Measurements from ENCODE around the gene CDH13.

Gene CDH13

GRCh38 chr16:83083361-83083760 lies 456.6 kb downstream of the CDH13 start:
- Histone ChIP-seq H3K4me1 (ENCODE audit: control insufficient read depth in 5 of 5, insufficient read depth in 5 of 5, low read length in 5 of 5) (no peaks in the 10 kb centered on the region), H3K9ac (ENCODE audit: low read length in 5 of 5) (no peak overlapping the region), H3K27ac (ENCODE audit: low read depth, low read length) (no peak overlapping the region), H3K27me3 (ENCODE audit: control insufficient read depth in 5 of 5, insufficient read depth in 4 of 5, low read length in 5 of 5) (no peaks in the 10 kb centered on the region), H3K4me3 (ENCODE audit: low read depth in 1 of 5, low read length in 5 of 5) (no peak overlapping the region), H3K36me3 (ENCODE audit: control insufficient read depth in 5 of 5, insufficient read depth in 5 of 5, low read length in 5 of 5) (no peaks in the 10 kb centered on the region), H3K9me3 (ENCODE audit: control insufficient read depth in 5 of 5, low read length in 5 of 5) (peaks cover 0 to 2% (median 0%) of the 10 kb centered on the region in 5 donors)

GRCh38 chr16:83085660-83086059 lies 458.9 kb downstream of the CDH13 start:
- H3K27ac ChIP-seq (ENCODE audit: low read depth, low read length) = no peak overlapping the region
- no peaks in the 10 kb centered on the region for H3K36me3 ChIP-seq (ENCODE audit: control insufficient read depth in 5 of 5, insufficient read depth in 5 of 5, low read length in 5 of 5)
- no peaks in the 10 kb centered on the region for H3K27me3 ChIP-seq (ENCODE audit: control insufficient read depth in 5 of 5, insufficient read depth in 4 of 5, low read length in 5 of 5)
- H3K4me1 ChIP-seq (ENCODE audit: control insufficient read depth in 5 of 5, insufficient read depth in 5 of 5, low read length in 5 of 5) = no peaks in the 10 kb centered on the region
- peaks cover 0 to 2% (median 0%) of the 10 kb centered on the region in 5 donors for H3K9me3 ChIP-seq (ENCODE audit: control insufficient read depth in 5 of 5, low read length in 5 of 5)
- no peak overlapping the region for H3K9ac ChIP-seq (ENCODE audit: low read length in 5 of 5)
- H3K4me3 ChIP-seq (ENCODE audit: low read depth in 1 of 5, low read length in 5 of 5) = no peak overlapping the region

- Histone ChIP-seq H3K27me3 (ENCODE audit: control insufficient read depth in 5 of 5, insufficient read depth in 4 of 5, low read length in 5 of 5) (no peaks in the 10 kb centered on the region), H3K4me3 (ENCODE audit: low read depth in 1 of 5, low read length in 5 of 5) (no peak overlapping the region)
Measured at GRCh38 chr16:83095941-83096692, 469.3 kb downstream of the CDH13 start.

DNA sequence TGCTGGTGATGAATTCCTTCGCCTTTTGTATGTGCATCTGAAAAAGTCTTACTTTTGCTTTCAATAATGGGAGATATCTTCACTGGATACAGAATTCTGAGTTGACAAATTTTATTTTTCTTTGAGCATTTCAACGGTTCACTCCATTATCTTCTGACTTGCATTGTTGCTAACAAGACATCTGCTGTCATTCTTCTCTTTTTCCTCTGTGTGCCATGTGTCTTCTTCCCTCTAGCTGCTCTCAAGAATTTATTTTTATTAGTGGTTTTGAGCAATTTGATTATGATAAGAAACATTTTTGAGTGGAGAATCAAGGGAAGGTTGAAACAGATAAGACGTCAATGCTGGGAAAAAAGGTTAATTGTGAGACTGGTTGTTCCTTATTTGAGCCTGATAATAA lies 471.8 kb downstream of the CDH13 start:
- Histone ChIP-seq H3K9me3 (ENCODE audit: control insufficient read depth in 5 of 5, low read length in 5 of 5) (peaks cover 0 to 28% (median 11%) of the 10 kb centered on the region in 5 donors), H3K4me1 (ENCODE audit: control insufficient read depth in 5 of 5, insufficient read depth in 5 of 5, low read length in 5 of 5) (no peaks in the 10 kb centered on the region), H3K9ac (ENCODE audit: low read length in 5 of 5) (no peak overlapping the region), H3K4me3 (ENCODE audit: low read depth in 1 of 5, low read length in 5 of 5) (no peak overlapping the region), H3K27ac (ENCODE audit: low read depth, low read length) (no peak overlapping the region), H3K27me3 (ENCODE audit: control insufficient read depth in 5 of 5, insufficient read depth in 4 of 5, low read length in 5 of 5) (no peaks in the 10 kb centered on the region), H3K36me3 (ENCODE audit: control insufficient read depth in 5 of 5, insufficient read depth in 5 of 5, low read length in 5 of 5) (no peaks in the 10 kb centered on the region)

More at GRCh38 chr16:83095941-83096692, 469.3 kb downstream of the CDH13 start:
- H3K27ac ChIP-seq (ENCODE audit: low read depth, low read length) = no peak overlapping the region
- H3K9ac ChIP-seq (ENCODE audit: low read length in 5 of 5) = no peak overlapping the region
- H3K4me1 ChIP-seq (ENCODE audit: control insufficient read depth in 5 of 5, insufficient read depth in 5 of 5, low read length in 5 of 5) = no peaks in the 10 kb centered on the region
- peaks cover 0 to 22% (median 9%) of the 10 kb centered on the region in 5 donors for H3K9me3 ChIP-seq (ENCODE audit: control insufficient read depth in 5 of 5, low read length in 5 of 5)
- H3K36me3 ChIP-seq (ENCODE audit: control insufficient read depth in 5 of 5, insufficient read depth in 5 of 5, low read length in 5 of 5) = no peaks in the 10 kb centered on the region

GRCh38 chr16:83100679-83101078 lies 473.9 kb downstream of the CDH13 start:
- H3K4me3 ChIP-seq (ENCODE audit: low read depth in 1 of 5, low read length in 5 of 5) = no peak overlapping the region
- H3K27me3 ChIP-seq (ENCODE audit: control insufficient read depth in 5 of 5, insufficient read depth in 4 of 5, low read length in 5 of 5) = no peaks in the 10 kb centered on the region
- H3K9me3 ChIP-seq (ENCODE audit: control insufficient read depth in 5 of 5, low read length in 5 of 5) = peaks cover 0 to 28% (median 11%) of the 10 kb centered on the region in 5 donors
- H3K27ac ChIP-seq (ENCODE audit: low read depth, low read length) = no peak overlapping the region
- H3K36me3 ChIP-seq (ENCODE audit: control insufficient read depth in 5 of 5, insufficient read depth in 5 of 5, low read length in 5 of 5) = no peaks in the 10 kb centered on the region
- no peaks in the 10 kb centered on the region for H3K4me1 ChIP-seq (ENCODE audit: control insufficient read depth in 5 of 5, insufficient read depth in 5 of 5, low read length in 5 of 5)
- H3K9ac ChIP-seq (ENCODE audit: low read length in 5 of 5) = no peak overlapping the region

DNA sequence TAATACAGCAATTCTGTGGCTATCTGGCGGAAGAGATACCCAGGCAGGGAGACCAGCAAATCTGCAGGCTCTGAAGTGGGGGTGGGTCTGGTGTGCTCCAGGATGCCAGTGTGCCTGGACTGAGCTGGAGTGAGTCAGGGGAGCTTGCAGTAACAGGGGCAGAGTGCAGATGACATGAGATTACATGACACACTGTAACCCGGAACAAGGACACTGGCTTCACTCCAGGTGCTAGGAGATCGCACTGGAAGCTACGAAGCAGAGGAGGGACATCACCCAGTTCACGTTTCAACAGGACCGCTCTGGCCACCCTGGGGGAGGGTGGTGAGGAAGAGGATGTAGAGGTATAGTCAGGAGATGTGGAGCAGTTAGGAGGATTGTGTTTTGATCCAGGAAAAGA lies 475.6 kb downstream of the CDH13 start:
- Histone ChIP-seq H3K4me1 (ENCODE audit: control insufficient read depth in 5 of 5, insufficient read depth in 5 of 5, low read length in 5 of 5) (no peaks in the 10 kb centered on the region), H3K27me3 (ENCODE audit: control insufficient read depth in 5 of 5, insufficient read depth in 4 of 5, low read length in 5 of 5) (no peaks in the 10 kb centered on the region), H3K27ac (ENCODE audit: low read depth, low read length) (no peak overlapping the region), H3K36me3 (ENCODE audit: control insufficient read depth in 5 of 5, insufficient read depth in 5 of 5, low read length in 5 of 5) (no peaks in the 10 kb centered on the region), H3K9ac (ENCODE audit: low read length in 5 of 5) (no peak overlapping the region), H3K9me3 (ENCODE audit: control insufficient read depth in 5 of 5, low read length in 5 of 5) (peaks cover 0 to 26% (median 11%) of the 10 kb centered on the region in 5 donors), H3K4me3 (ENCODE audit: low read depth in 1 of 5, low read length in 5 of 5) (no peak overlapping the region)

DNA sequence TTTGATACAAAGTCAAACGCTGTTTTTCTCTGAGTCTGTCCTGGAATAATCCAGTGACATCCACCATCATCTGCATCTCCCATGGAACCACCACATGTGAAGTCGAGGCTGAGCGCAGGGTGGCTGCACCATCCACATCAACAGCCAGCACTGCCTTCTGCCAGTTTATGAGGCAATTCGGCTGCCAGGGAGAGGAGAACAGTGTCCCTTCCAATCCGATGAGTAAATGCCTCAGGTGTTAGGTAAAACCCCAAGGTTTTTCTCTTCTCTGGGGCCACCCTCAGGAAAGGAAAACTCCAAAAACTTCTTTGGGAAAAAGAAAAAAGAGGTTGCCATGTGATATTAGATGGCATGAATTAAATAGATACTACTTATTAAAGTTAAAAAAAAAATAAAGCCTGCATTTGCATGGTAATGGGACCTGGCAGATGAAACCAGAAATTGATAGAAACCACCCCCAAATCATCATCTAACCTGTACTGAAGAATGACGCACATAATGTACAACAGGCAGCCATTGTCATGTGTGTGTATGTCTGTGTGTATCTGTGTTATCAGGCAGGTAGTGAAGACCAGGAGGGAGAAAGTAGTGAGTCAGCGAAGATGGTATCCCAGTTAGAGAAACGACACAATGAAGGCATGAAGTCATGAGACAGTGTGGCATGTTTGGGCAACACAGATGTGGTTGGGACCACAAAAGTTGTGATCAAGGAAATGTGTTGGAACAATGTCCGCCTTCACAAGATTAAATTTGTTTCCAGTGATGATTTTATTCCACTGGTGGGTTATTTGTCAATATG lies 478.7 kb downstream of the CDH13 start:
- Histone ChIP-seq H3K9ac (ENCODE audit: low read length in 5 of 5) (no peak overlapping the region), H3K4me3 (ENCODE audit: low read depth in 1 of 5, low read length in 5 of 5) (no peak overlapping the region), H3K27me3 (ENCODE audit: control insufficient read depth in 5 of 5, insufficient read depth in 4 of 5, low read length in 5 of 5) (peaks cover 0 to 7% (median 6%) of the 10 kb centered on the region in 5 donors), H3K27ac (ENCODE audit: low read depth, low read length) (no peak overlapping the region), H3K9me3 (ENCODE audit: control insufficient read depth in 5 of 5, low read length in 5 of 5) (peaks cover 0 to 8% (median 2%) of the 10 kb centered on the region in 5 donors), H3K36me3 (ENCODE audit: control insufficient read depth in 5 of 5, insufficient read depth in 5 of 5, low read length in 5 of 5) (no peaks in the 10 kb centered on the region), H3K4me1 (ENCODE audit: control insufficient read depth in 5 of 5, insufficient read depth in 5 of 5, low read length in 5 of 5) (peaks cover 0 to 2% (median 0%) of the 10 kb centered on the region in 5 donors)

- Histone ChIP-seq H3K4me1 (ENCODE audit: control insufficient read depth in 5 of 5, insufficient read depth in 5 of 5, low read length in 5 of 5) (peaks cover 0 to 2% (median 0%) of the 10 kb centered on the region in 5 donors), H3K9me3 (ENCODE audit: control insufficient read depth in 5 of 5, low read length in 5 of 5) (no peaks in the 10 kb centered on the region), H3K27ac (ENCODE audit: low read depth, low read length) (no peak overlapping the region), H3K4me3 (ENCODE audit: low read depth in 1 of 5, low read length in 5 of 5) (no peak overlapping the region), H3K36me3 (ENCODE audit: control insufficient read depth in 5 of 5, insufficient read depth in 5 of 5, low read length in 5 of 5) (no peaks in the 10 kb centered on the region), H3K9ac (ENCODE audit: low read length in 5 of 5) (no peak overlapping the region), H3K27me3 (ENCODE audit: control insufficient read depth in 5 of 5, insufficient read depth in 4 of 5, low read length in 5 of 5) (peaks cover 0 to 10% (median 6%) of the 10 kb centered on the region in 5 donors)
Measured at GRCh38 chr16:83109490-83110125, 482.8 kb downstream of the CDH13 start.

DNA sequence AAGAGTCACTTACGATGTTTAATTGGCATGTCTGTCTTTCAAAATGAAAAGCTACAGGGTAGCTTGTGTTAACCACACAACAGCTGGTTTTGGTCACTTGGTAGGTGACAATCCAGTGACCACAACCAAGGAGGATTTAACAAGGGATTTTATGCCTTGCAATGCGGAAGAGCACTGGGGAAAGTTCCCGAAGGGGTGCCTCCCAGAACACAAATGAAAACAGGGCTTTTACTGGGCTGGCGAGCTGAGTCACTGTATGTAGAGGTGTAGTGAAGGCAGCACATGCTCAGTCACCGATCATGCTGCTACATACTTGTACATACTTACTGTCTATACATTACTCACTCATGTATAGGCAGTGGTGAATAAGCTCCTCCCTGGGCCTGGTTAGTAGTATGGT lies 483.5 kb downstream of the CDH13 start:
- H3K36me3 ChIP-seq (ENCODE audit: control insufficient read depth in 5 of 5, insufficient read depth in 5 of 5, low read length in 5 of 5) = no peaks in the 10 kb centered on the region

More for the DNA sequence above, 483.5 kb downstream of the CDH13 start:
- Histone ChIP-seq H3K9me3 (ENCODE audit: control insufficient read depth in 5 of 5, low read length in 5 of 5) (no peaks in the 10 kb centered on the region), H3K27ac (ENCODE audit: low read depth, low read length) (no peak overlapping the region), H3K27me3 (ENCODE audit: control insufficient read depth in 5 of 5, insufficient read depth in 4 of 5, low read length in 5 of 5) (peaks cover 0 to 10% (median 6%) of the 10 kb centered on the region in 5 donors), H3K4me1 (ENCODE audit: control insufficient read depth in 5 of 5, insufficient read depth in 5 of 5, low read length in 5 of 5) (peaks cover 0 to 2% (median 0%) of the 10 kb centered on the region in 5 donors), H3K9ac (ENCODE audit: low read length in 5 of 5) (no peak overlapping the region), H3K4me3 (ENCODE audit: low read depth in 1 of 5, low read length in 5 of 5) (no peak overlapping the region)
